Measurements from ENCODE around the gene PSMB4.

GRCh38 chr1:151402764-151403163 lies 3.4 kb downstream of the PSMB4 start:
- TF ChIP-seq, protein P1, sequence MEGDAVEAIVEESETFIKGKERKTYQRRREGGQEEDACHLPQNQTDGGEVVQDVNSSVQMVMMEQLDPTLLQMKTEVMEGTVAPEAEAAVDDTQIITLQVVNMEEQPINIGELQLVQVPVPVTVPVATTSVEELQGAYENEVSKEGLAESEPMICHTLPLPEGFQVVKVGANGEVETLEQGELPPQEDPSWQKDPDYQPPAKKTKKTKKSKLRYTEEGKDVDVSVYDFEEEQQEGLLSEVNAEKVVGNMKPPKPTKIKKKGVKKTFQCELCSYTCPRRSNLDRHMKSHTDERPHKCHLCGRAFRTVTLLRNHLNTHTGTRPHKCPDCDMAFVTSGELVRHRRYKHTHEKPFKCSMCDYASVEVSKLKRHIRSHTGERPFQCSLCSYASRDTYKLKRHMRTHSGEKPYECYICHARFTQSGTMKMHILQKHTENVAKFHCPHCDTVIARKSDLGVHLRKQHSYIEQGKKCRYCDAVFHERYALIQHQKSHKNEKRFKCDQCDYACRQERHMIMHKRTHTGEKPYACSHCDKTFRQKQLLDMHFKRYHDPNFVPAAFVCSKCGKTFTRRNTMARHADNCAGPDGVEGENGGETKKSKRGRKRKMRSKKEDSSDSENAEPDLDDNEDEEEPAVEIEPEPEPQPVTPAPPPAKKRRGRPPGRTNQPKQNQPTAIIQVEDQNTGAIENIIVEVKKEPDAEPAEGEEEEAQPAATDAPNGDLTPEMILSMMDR (conservative IDR thresholded peaks at IDR 0.05; ENCODE audit: low read depth in 2 of 2), result no peak
- TF ChIP-seq, protein P2, sequence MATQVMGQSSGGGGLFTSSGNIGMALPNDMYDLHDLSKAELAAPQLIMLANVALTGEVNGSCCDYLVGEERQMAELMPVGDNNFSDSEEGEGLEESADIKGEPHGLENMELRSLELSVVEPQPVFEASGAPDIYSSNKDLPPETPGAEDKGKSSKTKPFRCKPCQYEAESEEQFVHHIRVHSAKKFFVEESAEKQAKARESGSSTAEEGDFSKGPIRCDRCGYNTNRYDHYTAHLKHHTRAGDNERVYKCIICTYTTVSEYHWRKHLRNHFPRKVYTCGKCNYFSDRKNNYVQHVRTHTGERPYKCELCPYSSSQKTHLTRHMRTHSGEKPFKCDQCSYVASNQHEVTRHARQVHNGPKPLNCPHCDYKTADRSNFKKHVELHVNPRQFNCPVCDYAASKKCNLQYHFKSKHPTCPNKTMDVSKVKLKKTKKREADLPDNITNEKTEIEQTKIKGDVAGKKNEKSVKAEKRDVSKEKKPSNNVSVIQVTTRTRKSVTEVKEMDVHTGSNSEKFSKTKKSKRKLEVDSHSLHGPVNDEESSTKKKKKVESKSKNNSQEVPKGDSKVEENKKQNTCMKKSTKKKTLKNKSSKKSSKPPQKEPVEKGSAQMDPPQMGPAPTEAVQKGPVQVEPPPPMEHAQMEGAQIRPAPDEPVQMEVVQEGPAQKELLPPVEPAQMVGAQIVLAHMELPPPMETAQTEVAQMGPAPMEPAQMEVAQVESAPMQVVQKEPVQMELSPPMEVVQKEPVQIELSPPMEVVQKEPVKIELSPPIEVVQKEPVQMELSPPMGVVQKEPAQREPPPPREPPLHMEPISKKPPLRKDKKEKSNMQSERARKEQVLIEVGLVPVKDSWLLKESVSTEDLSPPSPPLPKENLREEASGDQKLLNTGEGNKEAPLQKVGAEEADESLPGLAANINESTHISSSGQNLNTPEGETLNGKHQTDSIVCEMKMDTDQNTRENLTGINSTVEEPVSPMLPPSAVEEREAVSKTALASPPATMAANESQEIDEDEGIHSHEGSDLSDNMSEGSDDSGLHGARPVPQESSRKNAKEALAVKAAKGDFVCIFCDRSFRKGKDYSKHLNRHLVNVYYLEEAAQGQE (IDR thresholded peaks at IDR 0.05; ENCODE audit: unreplicated experiment), result no peak
- no peak for TF ChIP-seq POLR2AphosphoS5 (IDR thresholded peaks at IDR 0.05; ENCODE audit: low read depth)
- no peak for TF ChIP-seq ZNF114 (CRISPR knock-in tag; IDR thresholded peaks at IDR 0.05)
- no peak for TF ChIP-seq ETS1 (IDR thresholded peaks at IDR 0.05)
- no peak for TF ChIP-seq EZH2 (IDR thresholded peaks at IDR 0.05; ENCODE audit: low read depth, unreplicated experiment)
- TF ChIP-seq EZH2phosphoT487 (IDR thresholded peaks at IDR 0.05; ENCODE audit: unreplicated experiment), result no peak
- no peak for TF ChIP-seq ZNF462 (CRISPR knock-in tag; IDR thresholded peaks at IDR 0.05)

Measured in GM23338 (cell line).